OCI-LY1 (cell line): ENCODE measurements around the gene FCHSD1.

Source experiments
- H2AFZ ChIP-seq: fragments of 200-600 bp; sonication (generic), shearing (Covaris generic); 2 replicates; pipeline ENCODE4 v1.6.0; 2014; ENCODE audit warnings: antibody characterized with exemption, mild to moderate bottlenecking, low read length
- H3F3A ChIP-seq: fragments of 200-600 bp; sonication (generic), shearing (Covaris generic); 2 replicates; pipeline ENCODE4 v1.6.0; 2014; ENCODE audit warnings: mild to moderate bottlenecking, antibody characterized with exemption, low read length, moderate library complexity; ENCODE audit not compliant: insufficient read depth
- H3K27ac ChIP-seq: fragments of 200-600 bp; sonication (generic); 2 replicates; pipeline ENCODE4 v1.5.1; 2014; ENCODE audit warnings: low read length, mixed run types, mild to moderate bottlenecking, low read depth; ENCODE audit not compliant: poor library complexity, severe bottlenecking
- H3K27me3 ChIP-seq: fragments of 200-600 bp; sonication (generic); 2 replicates; pipeline ENCODE4 v1.6.0; 2014; ENCODE audit warnings: antibody characterized with exemption, mild to moderate bottlenecking, low read length, moderate library complexity; ENCODE audit not compliant: insufficient read depth
- H3K36me3 ChIP-seq: fragments of 200-600 bp; sonication (generic); 2 replicates; pipeline ENCODE4 v1.6.1; 2014; ENCODE audit warnings: mild to moderate bottlenecking, antibody characterized with exemption, low read length, moderate library complexity, mixed read lengths; ENCODE audit not compliant: insufficient read depth
- H3K4me1 ChIP-seq: fragments of 200-600 bp; sonication (generic); 2 replicates; pipeline ENCODE4 v1.5.1; 2014; ENCODE audit warnings: mild to moderate bottlenecking, low read length, moderate library complexity; ENCODE audit not compliant: insufficient read depth, severe bottlenecking
- H3K4me2 ChIP-seq: fragments of 200-600 bp; sonication (generic), shearing (Covaris generic); 2 replicates; pipeline ENCODE4 v1.6.1; 2014; ENCODE audit warnings: low read length
- H3K4me3 ChIP-seq: fragments of 200-600 bp; sonication (generic); 2 replicates; pipeline ENCODE4 v1.5.1; 2014; ENCODE audit warnings: low read length, low read depth, mild to moderate bottlenecking, mixed read lengths; ENCODE audit not compliant: poor library complexity, severe bottlenecking
- H3K79me2 ChIP-seq: fragments of 200-600 bp; shearing (Covaris generic); 2 replicates; pipeline ENCODE4 v1.6.1; 2016; ENCODE audit warnings: mixed run types, low read length, mixed read lengths; ENCODE audit not compliant: insufficient read depth
- H3K9ac ChIP-seq: fragments of 200-600 bp; sonication (generic), shearing (Covaris generic); 2 replicates; pipeline ENCODE4 v1.6.1; 2014; ENCODE audit warnings: mild to moderate bottlenecking, low read length, mixed read lengths
- H3K9me2 ChIP-seq: fragments of 200-600 bp; sonication (generic), shearing (Covaris generic); 2 replicates; pipeline ENCODE4 v1.6.1; 2014; ENCODE audit warnings: low read depth, mild to moderate bottlenecking, low read length, mixed read lengths
- H3K9me3 ChIP-seq: fragments of 200-600 bp; shearing (Covaris generic); 2 replicates; pipeline ENCODE4 v1.6.1; 2014; ENCODE audit warnings: low read length, mixed read lengths
- H4K20me1 ChIP-seq: fragments of 200-600 bp; sonication (generic), shearing (Covaris generic); 2 replicates; pipeline ENCODE4 v1.6.0; 2016; ENCODE audit warnings: mild to moderate bottlenecking, low read length; ENCODE audit not compliant: insufficient read depth
- EZH2 ChIP-seq: fragments of 200-600 bp; sonication (generic), shearing (Covaris generic); IDR thresholded peaks from 2 replicates; pipeline ENCODE4 v1.8.0; 2017; ENCODE audit warnings: borderline replicate concordance, mixed run types, mild to moderate bottlenecking, antibody characterized with exemption, low read length, moderate library complexity, mixed read lengths
- TF ChIP-seq, protein P1 (sequence below): fragments of 200-600 bp; sonication (generic), shearing (Covaris generic); IDR thresholded peaks from 2 replicates; pipeline ENCODE4 v1.5.1; 2017; ENCODE audit warnings: mild to moderate bottlenecking, antibody characterized with exemption, low read length, moderate library complexity, mixed read lengths

The FCHSD1 gene

DNA sequence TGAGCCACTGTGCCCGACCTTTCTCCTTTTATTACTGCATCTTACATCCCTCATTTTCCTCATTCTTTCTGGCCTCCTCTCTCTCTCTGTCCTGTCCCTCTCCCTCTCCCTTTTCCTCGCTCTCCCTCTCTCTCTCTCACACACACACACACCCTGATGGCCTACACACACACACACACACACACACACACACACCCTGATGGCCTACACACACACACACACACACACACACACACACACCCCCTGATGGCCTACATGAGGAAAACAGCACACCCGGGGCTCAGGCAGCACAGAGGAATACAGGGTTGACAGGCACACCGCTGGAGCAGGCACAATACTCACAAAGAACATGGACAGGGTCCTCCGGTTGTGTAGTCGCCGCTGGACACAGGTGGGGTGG lies 3.8 kb upstream of the FCHSD1 start:
- no peak overlapping the region for H3K27ac ChIP-seq
- H3K36me3 ChIP-seq, result no peaks in the 10 kb centered on the region
- no peaks in the 10 kb centered on the region for H3K9me2 ChIP-seq
- no peaks in the 10 kb centered on the region for H4K20me1 ChIP-seq
- H3K9me3 ChIP-seq, result no peaks in the 10 kb centered on the region
- no peak overlapping the region for H2AFZ ChIP-seq
- TF ChIP-seq, protein P1, sequence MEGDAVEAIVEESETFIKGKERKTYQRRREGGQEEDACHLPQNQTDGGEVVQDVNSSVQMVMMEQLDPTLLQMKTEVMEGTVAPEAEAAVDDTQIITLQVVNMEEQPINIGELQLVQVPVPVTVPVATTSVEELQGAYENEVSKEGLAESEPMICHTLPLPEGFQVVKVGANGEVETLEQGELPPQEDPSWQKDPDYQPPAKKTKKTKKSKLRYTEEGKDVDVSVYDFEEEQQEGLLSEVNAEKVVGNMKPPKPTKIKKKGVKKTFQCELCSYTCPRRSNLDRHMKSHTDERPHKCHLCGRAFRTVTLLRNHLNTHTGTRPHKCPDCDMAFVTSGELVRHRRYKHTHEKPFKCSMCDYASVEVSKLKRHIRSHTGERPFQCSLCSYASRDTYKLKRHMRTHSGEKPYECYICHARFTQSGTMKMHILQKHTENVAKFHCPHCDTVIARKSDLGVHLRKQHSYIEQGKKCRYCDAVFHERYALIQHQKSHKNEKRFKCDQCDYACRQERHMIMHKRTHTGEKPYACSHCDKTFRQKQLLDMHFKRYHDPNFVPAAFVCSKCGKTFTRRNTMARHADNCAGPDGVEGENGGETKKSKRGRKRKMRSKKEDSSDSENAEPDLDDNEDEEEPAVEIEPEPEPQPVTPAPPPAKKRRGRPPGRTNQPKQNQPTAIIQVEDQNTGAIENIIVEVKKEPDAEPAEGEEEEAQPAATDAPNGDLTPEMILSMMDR, result no peak
- no peak for TF ChIP-seq EZH2
- H3K4me3 ChIP-seq, result no peak overlapping the region
- no peaks in the 10 kb centered on the region for H3F3A ChIP-seq
- H3K27me3 ChIP-seq, result peaks cover 7% of the 10 kb centered on the region
- H3K4me1 ChIP-seq, result peaks cover 15% of the 10 kb centered on the region
- no peak overlapping the region for H3K4me2 ChIP-seq
- H3K9ac ChIP-seq, result no peak overlapping the region
- no peaks in the 10 kb centered on the region for H3K79me2 ChIP-seq

DNA sequence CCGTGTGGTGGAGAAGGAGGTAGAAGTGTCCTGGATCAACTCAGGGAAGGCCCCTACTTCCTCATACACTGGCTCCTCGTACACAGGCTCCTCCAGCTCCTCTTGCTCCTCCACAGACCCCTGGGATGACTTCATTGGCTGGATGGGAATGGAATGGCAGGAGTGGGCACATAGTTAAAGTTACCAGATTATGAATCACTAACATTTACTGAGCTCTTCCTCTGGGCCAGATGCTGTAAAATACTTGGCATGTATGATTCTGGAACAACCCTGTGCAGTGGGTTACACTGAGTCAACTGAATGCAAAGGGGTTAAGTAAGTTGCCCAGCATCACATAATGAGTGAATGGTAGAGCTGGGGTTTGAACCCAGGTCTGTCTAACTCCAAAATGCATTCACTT lies 3.1 kb upstream of the FCHSD1 start:
- Histone ChIP-seq H3K9me3 (no peaks in the 10 kb centered on the region), H3K4me1 (peaks cover 15% of the 10 kb centered on the region), H3K27ac (no peak overlapping the region), H4K20me1 (no peaks in the 10 kb centered on the region), H2AFZ (no peak overlapping the region), H3K9ac (no peak overlapping the region), H3K79me2 (no peaks in the 10 kb centered on the region), H3K9me2 (no peaks in the 10 kb centered on the region), H3K27me3 (peaks cover 5% of the 10 kb centered on the region), H3K4me2 (no peak overlapping the region), H3F3A (no peaks in the 10 kb centered on the region), H3K4me3 (no peak overlapping the region), H3K36me3 (no peaks in the 10 kb centered on the region)
- TF ChIP-seq, protein P1, result no peak
- TF ChIP-seq EZH2, result no peak

GRCh38 chr5:141651728-141652105 lies 499 bp upstream of the FCHSD1 start:
- H3K4me3 ChIP-seq, result peak overlapping the region; percentile 92
- H2AFZ ChIP-seq, result peak overlapping the region; percentile 72
- peaks cover 15% of the 10 kb centered on the region for H3K4me1 ChIP-seq
- peaks cover 7% of the 10 kb centered on the region; the same call in 1 of the 2 replicates for H3K36me3 ChIP-seq
- no peak overlapping the region for H3K27ac ChIP-seq
- H3K79me2 ChIP-seq, result no peaks in the 10 kb centered on the region
- no peaks in the 10 kb centered on the region for H3K9me3 ChIP-seq
- H3K4me2 ChIP-seq, result peak overlapping the region; percentile 91
- no peaks in the 10 kb centered on the region for H4K20me1 ChIP-seq
- no peaks in the 10 kb centered on the region for H3K9me2 ChIP-seq
- H3K27me3 ChIP-seq, result peaks cover 3% of the 10 kb centered on the region
- peak overlapping the region; percentile 65 for H3K9ac ChIP-seq
- H3F3A ChIP-seq, result no peaks in the 10 kb centered on the region
- no peak for TF ChIP-seq EZH2
- TF ChIP-seq, protein P1, result no peak
